SU-DHL-6 (cell line): Measurements from ENCODE around the gene PPARG.

Experiments used
- H2AFZ ChIP-seq: fragments of 200-600 bp; sonication (generic); 2 replicates; pipeline ENCODE4 v1.6.1; 2014; ENCODE audit warnings: low read depth, mild to moderate bottlenecking, moderate library complexity, mixed read lengths, antibody characterized with exemption, low read length; ENCODE audit not compliant: severe bottlenecking
- H3F3A ChIP-seq: fragments of 200-600 bp; shearing (Covaris generic); 2 replicates; pipeline ENCODE4 v1.6.0; 2016; ENCODE audit warnings: antibody characterized with exemption, mild to moderate bottlenecking; ENCODE audit not compliant: insufficient read depth
- H3K27ac ChIP-seq: fragments of 200-600 bp; sonication (generic); 2 replicates; pipeline ENCODE4 v1.5.1; 2016; ENCODE audit warnings: low read depth, mild to moderate bottlenecking, low read length, moderate library complexity, mixed read lengths
- H3K27me3 ChIP-seq: fragments of 200-600 bp; sonication (generic), shearing (Covaris generic); 2 replicates; pipeline ENCODE4 v1.6.0; 2014; ENCODE audit warnings: mild to moderate bottlenecking, low read length
- H3K36me3 ChIP-seq: fragments of 200-600 bp; sonication (generic); 2 replicates; pipeline ENCODE4 v1.6.1; 2014; ENCODE audit warnings: mild to moderate bottlenecking, low read length, mixed read lengths
- H3K4me2 ChIP-seq: fragments of 300-600, 200-600 bp; shearing (Covaris generic), sonication (generic); 2 replicates; pipeline ENCODE4 v1.6.0; 2014; ENCODE audit warnings: low read length, low read depth, mild to moderate bottlenecking; ENCODE audit not compliant: poor library complexity, severe bottlenecking
- H3K4me3 ChIP-seq: fragments of 200-600 bp; sonication (generic); 2 replicates; pipeline ENCODE4 v1.5.1; 2014; ENCODE audit warnings: antibody characterized with exemption, low read length, mild to moderate bottlenecking, mixed read lengths; ENCODE audit not compliant: insufficient read depth, poor library complexity, severe bottlenecking
- H3K79me2 ChIP-seq: fragments of 200-600 bp; sonication (generic); 2 replicates; pipeline ENCODE4 v1.6.1; 2014; ENCODE audit warnings: mild to moderate bottlenecking, low read length, moderate library complexity; ENCODE audit not compliant: insufficient read depth
- H3K9ac ChIP-seq: fragments of 200-600 bp; sonication (generic); 2 replicates; pipeline ENCODE4 v1.7.0; 2014; ENCODE audit warnings: mild to moderate bottlenecking, low read length
- H3K9me2 ChIP-seq: fragments of 200-600 bp; sonication (generic); replicated peaks from 2 replicates; pipeline ENCODE4 v1.6.1; 2014; ENCODE audit warnings: low read length; ENCODE audit not compliant: insufficient read depth
- H3K9me3 ChIP-seq: fragments of 200-600 bp; sonication (generic); 2 replicates; pipeline ENCODE4 v1.6.1; 2014; ENCODE audit warnings: low read length, mixed read lengths; ENCODE audit not compliant: insufficient read depth
- H4K20me1 ChIP-seq: fragments of 200-600 bp; sonication (generic); 2 replicates; pipeline ENCODE4 v1.6.1; 2014; ENCODE audit warnings: low read depth, mild to moderate bottlenecking, antibody characterized with exemption, low read length, moderate library complexity, mixed read lengths
- CTCF ChIP-seq: fragments of 200-600 bp; sonication (generic); IDR thresholded peaks from one replicate; pipeline ENCODE4 v1.5.1; 2017; ENCODE audit warnings: antibody characterized with exemption, mild to moderate bottlenecking, low read length, moderate library complexity; ENCODE audit not compliant: insufficient read depth, poor library complexity, severe bottlenecking
- EZH2phosphoT487 ChIP-seq: fragments of 200-600 bp; sonication (generic), shearing (Covaris generic); conservative IDR thresholded peaks from 2 replicates; pipeline ENCODE4 v1.6.1; 2018; ENCODE audit warnings: mild to moderate bottlenecking, antibody characterized with exemption, low read length, moderate library complexity, mixed read lengths

The PPARG gene

GRCh38 chr3:12340506-12340905 lies 51.6 kb downstream of the PPARG start:
- no peaks in the 10 kb centered on the region for H3K9me2 ChIP-seq
- H3F3A ChIP-seq: no peaks in the 10 kb centered on the region
- no peak overlapping the region for H2AFZ ChIP-seq
- H3K9ac ChIP-seq: no peak overlapping the region
- no peaks in the 10 kb centered on the region for H4K20me1 ChIP-seq
- no peaks in the 10 kb centered on the region for H3K9me3 ChIP-seq
- no peak for TF ChIP-seq CTCF
- TF ChIP-seq EZH2phosphoT487: no peak
- H3K27me3 ChIP-seq: no peaks in the 10 kb centered on the region
- no peaks in the 10 kb centered on the region for H3K36me3 ChIP-seq
- no peak overlapping the region for H3K4me2 ChIP-seq
- no peak overlapping the region for H3K27ac ChIP-seq
- no peak overlapping the region for H3K4me3 ChIP-seq
- no peaks in the 10 kb centered on the region for H3K79me2 ChIP-seq

GRCh38 chr3:12342151-12342550 lies 53.3 kb downstream of the PPARG start:
- Histone ChIP-seq H4K20me1 (no peaks in the 10 kb centered on the region), H3K27me3 (no peaks in the 10 kb centered on the region), H3K4me3 (no peak overlapping the region), H2AFZ (no peak overlapping the region), H3K36me3 (no peaks in the 10 kb centered on the region), H3K4me2 (no peak overlapping the region), H3K27ac (no peak overlapping the region), H3K9ac (no peak overlapping the region), H3K9me3 (no peaks in the 10 kb centered on the region), H3K79me2 (no peaks in the 10 kb centered on the region), H3K9me2 (no peaks in the 10 kb centered on the region), H3F3A (no peaks in the 10 kb centered on the region)
- TF ChIP-seq EZH2phosphoT487: no peak
- no peak for TF ChIP-seq CTCF

GRCh38 chr3:12343047-12343501 lies 54.2 kb downstream of the PPARG start:
- Histone ChIP-seq H3K79me2 (no peaks in the 10 kb centered on the region), H3K9me2 (no peaks in the 10 kb centered on the region), H3K4me3 (no peak overlapping the region), H3K27me3 (no peaks in the 10 kb centered on the region), H2AFZ (no peak overlapping the region), H3K27ac (no peak overlapping the region), H3K9ac (no peak overlapping the region), H3K9me3 (no peaks in the 10 kb centered on the region), H4K20me1 (no peaks in the 10 kb centered on the region), H3K36me3 (no peaks in the 10 kb centered on the region), H3F3A (no peaks in the 10 kb centered on the region), H3K4me2 (no peak overlapping the region)
- TF ChIP-seq EZH2phosphoT487 (no peak), CTCF (no peak)
